SK-N-SH (cell line): ENCODE results near the gene SRSF7. TPM values are rescaled to one million over a fixed set of nuclear protein-coding genes. Genes with fewer than 3 reads are reported as not detected.

Experiments
- CTCF ChIA-PET: fragments of 300-600, 350-600 bp; formaldehyde crosslinking; extraction: SDS; loops from one replicate; lab custom pipeline; 2021; lab: Yijun Ruan, JAX
- POLR2A ChIA-PET: fragments of 350-600 bp; sonication (Branson Sonifier 250); formaldehyde crosslinking; extraction: SDS; loops from one replicate; lab custom pipeline; 2020; ENCODE audit warnings: antibody characterized with exemption, inconsistent platforms; lab: Yijun Ruan, JAX
- DNase-seq: peaks from one replicate; pipeline ENCODE4 v3.0.0; 2012
- H2AFZ ChIP-seq: fragments of 200-600 bp; sonication (generic); 2 replicates; pipeline ENCODE4 v1.8.1; 2016; ENCODE audit warnings: antibody characterized with exemption, mild to moderate bottlenecking, low read depth
- H3F3A ChIP-seq: fragments of 200-600 bp; sonication (generic); replicated peaks from 2 replicates; pipeline ENCODE3; 2016; ENCODE audit warnings: antibody characterized with exemption, mild to moderate bottlenecking; ENCODE audit not compliant: insufficient read depth
- H3K27ac ChIP-seq, 2 experiments: fragments of 200-500 bp in 1 of 2; fragments of 200-600 bp in 1 of 2; sonication (Bioruptor generic) in 1 of 2; sonication (generic), shearing (Covaris generic) in 1 of 2; 2 replicates each; pipeline versions ENCODE4 v1.5.1 to v1.6.1; 2014 to 2016; ENCODE audit warnings: low read depth in 2 of 2, inconsistent platforms in 1 of 2, low read length in 1 of 2, mild to moderate bottlenecking in 1 of 2, mixed read lengths in 1 of 2
- H3K27me3 ChIP-seq: fragments of 200-600 bp; sonication (generic), shearing (Covaris generic); 2 replicates; pipeline ENCODE4 v1.6.1; 2016; ENCODE audit warnings: mixed run types; ENCODE audit not compliant: insufficient read depth
- H3K36me3 ChIP-seq, 2 experiments: fragments of 200-500 bp in 1 of 2; fragments of 200-600 bp in 1 of 2; sonication (Bioruptor generic) in 1 of 2; sonication (generic) in 1 of 2; replicated peaks in 1 of 2; 2 replicates each; pipeline versions ENCODE3 to v1.5.1; 2014 to 2016; ENCODE audit warnings: low read length in 1 of 2, mild to moderate bottlenecking in 1 of 2; ENCODE audit not compliant: insufficient read depth in 2 of 2, control insufficient read depth in 1 of 2
- H3K4me1 ChIP-seq, 2 experiments: fragments of 200-500 bp in 1 of 2; fragments of 200-600 bp in 1 of 2; sonication (Bioruptor generic) in 1 of 2; sonication (generic), shearing (Covaris generic) in 1 of 2; 2 replicates each; pipeline versions ENCODE4 v1.5.1 to v1.6.1; 2014 to 2016; ENCODE audit warnings: low read depth in 1 of 2, low read length in 1 of 2, mixed run types in 1 of 2; ENCODE audit not compliant: insufficient read depth in 2 of 2, control insufficient read depth in 1 of 2
- H3K4me2 ChIP-seq: fragments of 200-600 bp; sonication (generic), shearing (Covaris generic); 2 replicates; pipeline ENCODE4 v1.6.1; 2017; ENCODE audit warnings: mixed run types
- H3K4me3 ChIP-seq, 2 experiments: fragments of 200-500 bp in 1 of 2; fragments of 200-600 bp in 1 of 2; sonication (Bioruptor generic) in 1 of 2; sonication (generic), shearing (Covaris generic) in 1 of 2; 2 replicates each; pipeline versions ENCODE4 v1.5.1 to v1.8.1; 2014 to 2016; ENCODE audit warnings: low read depth in 2 of 2, inconsistent platforms in 1 of 2, low read length in 1 of 2, mild to moderate bottlenecking in 1 of 2, mixed read lengths in 1 of 2, moderate library complexity in 1 of 2
- H3K79me2 ChIP-seq: fragments of 200-600 bp; sonication (generic); 2 replicates; pipeline ENCODE4 v1.8.1; 2017; ENCODE audit warnings: mild to moderate bottlenecking; ENCODE audit not compliant: insufficient read depth
- H3K9ac ChIP-seq: fragments of 200-600 bp; sonication (generic); 2 replicates; pipeline ENCODE4 v1.6.1; 2017; ENCODE audit warnings: mixed run types
- H3K9me2 ChIP-seq: fragments of 200-600 bp; sonication (generic); 2 replicates; pipeline ENCODE4 v1.6.1; 2017; ENCODE audit warnings: mixed run types
- H3K9me3 ChIP-seq: fragments of 200-600 bp; sonication (generic); 2 replicates; pipeline ENCODE4 v1.6.1; 2017; ENCODE audit warnings: mixed run types, mild to moderate bottlenecking, moderate library complexity
- H4K20me1 ChIP-seq: fragments of 200-600 bp; sonication (generic); 2 replicates; pipeline ENCODE4 v1.6.1; 2017; ENCODE audit warnings: mild to moderate bottlenecking, mixed run types; ENCODE audit not compliant: insufficient read depth
- CHD2 ChIP-seq: fragments of 150-350 bp; IDR thresholded peaks from 2 replicates; pipeline ENCODE4 v1.6.1; 2018; ENCODE audit warnings: low read length; ENCODE audit not compliant: partially characterized antibody
- ELF1 ChIP-seq: IDR thresholded peaks from 2 replicates; pipeline ENCODE4 v1.4.0; 2012
- EZH2phosphoT487 ChIP-seq: fragments of 200-600 bp; sonication (generic); IDR thresholded peaks from 2 replicates; pipeline ENCODE4 v1.6.1; 2017; ENCODE audit warnings: low read depth, mixed run types, mild to moderate bottlenecking, antibody characterized with exemption, moderate library complexity, borderline replicate concordance
- GATA2 ChIP-seq: sonication (generic); formaldehyde crosslinking; IDR thresholded peaks from 2 replicates; pipeline ENCODE4 v1.5.0; 2020; ENCODE audit warnings: mild to moderate bottlenecking, missing genetic modification reagents
- JUND ChIP-seq: IDR thresholded peaks from 2 replicates; pipeline ENCODE4 v1.4.0; 2012
- MAX ChIP-seq: IDR thresholded peaks from 2 replicates; pipeline ENCODE4 v1.4.0; 2012; ENCODE audit warnings: low read depth
- MXI1 ChIP-seq: IDR thresholded peaks from 2 replicates; pipeline ENCODE4 v1.6.1; 2012; ENCODE audit warnings: mild to moderate bottlenecking, low read depth, low read length, improper control_type of control experiment
- NFIC ChIP-seq: IDR thresholded peaks from 2 replicates; pipeline ENCODE4 v1.4.0; 2012; ENCODE audit warnings: borderline replicate concordance
- NRF1 ChIP-seq: IDR thresholded peaks from 2 replicates; pipeline ENCODE4 v1.6.1; 2012; ENCODE audit warnings: low read depth, mild to moderate bottlenecking, low read length
- POLR2AphosphoS5 ChIP-seq: IDR thresholded peaks from 2 replicates; pipeline ENCODE4 v1.6.1; 2012; ENCODE audit warnings: low read depth, low read length
- RAD21 ChIP-seq: IDR thresholded peaks from 2 replicates; pipeline ENCODE4 v1.6.1; 2012; ENCODE audit warnings: mild to moderate bottlenecking, low read length
- RFX5 ChIP-seq: IDR thresholded peaks from 2 replicates; pipeline ENCODE4 v1.6.1; 2012; ENCODE audit warnings: mild to moderate bottlenecking, improper control_type of control experiment, low read length
- RXRA ChIP-seq: IDR thresholded peaks from 2 replicates; pipeline ENCODE4 v1.4.0; 2012; ENCODE audit warnings: low read depth, mild to moderate bottlenecking, borderline replicate concordance
- SIN3A ChIP-seq: IDR thresholded peaks from 2 replicates; pipeline ENCODE4 v1.6.1; 2012; ENCODE audit warnings: low read depth, mild to moderate bottlenecking, low read length, moderate library complexity, borderline replicate concordance
- SMC3 ChIP-seq: IDR thresholded peaks from 2 replicates; pipeline ENCODE4 v1.6.1; 2012; ENCODE audit warnings: low read depth, low read length, improper control_type of control experiment
- TAF1 ChIP-seq: IDR thresholded peaks from 2 replicates; pipeline ENCODE4 v1.6.1; 2012; ENCODE audit warnings: low read depth, mild to moderate bottlenecking, low read length, moderate library complexity, borderline replicate concordance
- USF2 ChIP-seq: fragments of 150-350 bp; IDR thresholded peaks from 2 replicates; pipeline ENCODE4 v1.6.1; 2017; ENCODE audit warnings: antibody characterized with exemption, low read length, low read depth, borderline replicate concordance
- YY1 ChIP-seq: IDR thresholded peaks from 2 replicates; pipeline ENCODE4 v1.4.0; 2012; ENCODE audit warnings: low read depth, mild to moderate bottlenecking
- WGBS: methylation state at CpG from one replicate; pipeline ENCODE4 v1.1.6; 2017; ENCODE audit warnings: low lambda C conversion rate; 5-methylcytosine and 5-hydroxymethylcytosine counted together
- polyA plus RNA-seq, 3 experiments: library from polyadenylated mRNA; depleted of rRNA; stranded (reverse); fragments of >200 nt; gene quantifications; 2 replicates each; pipeline ENCODE4 v1.2.3, GENCODE V29; 2012
- TF ChIP-seq, protein P1 (sequence below): IDR thresholded peaks from 2 replicates; pipeline ENCODE4 v1.4.0; 2012; ENCODE audit warnings: low read depth, borderline replicate concordance
- TF ChIP-seq, protein P2 (sequence below): fragments of 150-350 bp; IDR thresholded peaks from 2 replicates; pipeline ENCODE4 v1.6.1; 2016; ENCODE audit warnings: mild to moderate bottlenecking, low read depth, low read length

The SRSF7 gene
- polyA plus RNA-seq, 1 of the 3 experiments (the other 2 are of a cell fraction) = 199 TPM

DNA sequence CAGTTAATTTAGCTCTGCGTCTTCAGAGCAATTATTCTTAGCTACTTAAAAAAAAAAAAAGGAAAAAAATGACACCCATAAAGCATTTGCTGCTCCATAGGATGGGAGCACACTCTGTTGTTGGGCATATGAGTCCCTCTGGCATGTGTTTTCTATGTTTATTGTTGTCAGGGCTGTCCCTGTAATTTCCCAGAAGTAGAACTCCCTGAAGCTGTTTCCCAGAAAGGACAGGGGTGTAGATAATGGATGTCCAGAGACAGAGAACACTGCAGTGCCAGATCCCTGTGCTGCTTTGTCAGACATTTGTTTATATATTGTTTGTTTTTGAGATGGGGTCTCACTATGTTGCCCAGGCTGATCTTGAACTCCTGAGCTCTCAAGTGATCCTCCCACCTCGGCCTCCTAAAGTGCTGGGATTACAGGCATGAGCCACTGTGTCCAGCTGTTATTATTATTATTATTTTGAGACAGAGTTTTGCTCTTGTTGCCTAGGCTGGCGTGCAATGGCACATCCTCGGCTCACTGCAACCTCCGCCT, 52.6 kb downstream of the SRSF7 start:
- H3K4me3 ChIP-seq = no peak overlapping the region
- no peaks in the 10 kb centered on the region for H4K20me1 ChIP-seq
- DNase-seq = no peak
- no peaks in the 10 kb centered on the region for H3K79me2 ChIP-seq
- 91% methylated on average over 5 of the region's 5 CpGs for WGBS
- ChIA-PET CTCF (interaction anchor here (0.6 to 1.4 kb wide), 4 partner anchors 10 to 117 kb away, joined by 3 read pairs; no protein-coding TSS in a partner anchor), POLR2A (no interaction called here)
- H3K9me3 ChIP-seq = no peaks in the 10 kb centered on the region
- no peak overlapping the region for H3K27ac ChIP-seq
- TF ChIP-seq, protein P1, sequence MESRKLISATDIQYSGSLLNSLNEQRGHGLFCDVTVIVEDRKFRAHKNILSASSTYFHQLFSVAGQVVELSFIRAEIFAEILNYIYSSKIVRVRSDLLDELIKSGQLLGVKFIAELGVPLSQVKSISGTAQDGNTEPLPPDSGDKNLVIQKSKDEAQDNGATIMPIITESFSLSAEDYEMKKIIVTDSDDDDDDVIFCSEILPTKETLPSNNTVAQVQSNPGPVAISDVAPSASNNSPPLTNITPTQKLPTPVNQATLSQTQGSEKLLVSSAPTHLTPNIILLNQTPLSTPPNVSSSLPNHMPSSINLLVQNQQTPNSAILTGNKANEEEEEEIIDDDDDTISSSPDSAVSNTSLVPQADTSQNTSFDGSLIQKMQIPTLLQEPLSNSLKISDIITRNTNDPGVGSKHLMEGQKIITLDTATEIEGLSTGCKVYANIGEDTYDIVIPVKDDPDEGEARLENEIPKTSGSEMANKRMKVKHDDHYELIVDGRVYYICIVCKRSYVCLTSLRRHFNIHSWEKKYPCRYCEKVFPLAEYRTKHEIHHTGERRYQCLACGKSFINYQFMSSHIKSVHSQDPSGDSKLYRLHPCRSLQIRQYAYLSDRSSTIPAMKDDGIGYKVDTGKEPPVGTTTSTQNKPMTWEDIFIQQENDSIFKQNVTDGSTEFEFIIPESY = no peak
- no peak for TF ChIP-seq MXI1
- no peak for TF ChIP-seq EZH2phosphoT487
- no peak for TF ChIP-seq RFX5
- TF ChIP-seq POLR2AphosphoS5 = no peak
- TF ChIP-seq NFIC = no peak
- TF ChIP-seq, protein P2, sequence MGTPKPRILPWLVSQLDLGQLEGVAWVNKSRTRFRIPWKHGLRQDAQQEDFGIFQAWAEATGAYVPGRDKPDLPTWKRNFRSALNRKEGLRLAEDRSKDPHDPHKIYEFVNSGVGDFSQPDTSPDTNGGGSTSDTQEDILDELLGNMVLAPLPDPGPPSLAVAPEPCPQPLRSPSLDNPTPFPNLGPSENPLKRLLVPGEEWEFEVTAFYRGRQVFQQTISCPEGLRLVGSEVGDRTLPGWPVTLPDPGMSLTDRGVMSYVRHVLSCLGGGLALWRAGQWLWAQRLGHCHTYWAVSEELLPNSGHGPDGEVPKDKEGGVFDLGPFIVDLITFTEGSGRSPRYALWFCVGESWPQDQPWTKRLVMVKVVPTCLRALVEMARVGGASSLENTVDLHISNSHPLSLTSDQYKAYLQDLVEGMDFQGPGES = no peak
- no peak for TF ChIP-seq SIN3A
- TF ChIP-seq MAX = no peak
- no peak for TF ChIP-seq GATA2 (CRISPR knock-in tag)
- TF ChIP-seq NRF1 = no peak
- TF ChIP-seq RAD21 = no peak
- no peak for TF ChIP-seq YY1
- TF ChIP-seq SMC3 = no peak
- no peak for TF ChIP-seq ELF1
- TF ChIP-seq USF2 = no peak
- TF ChIP-seq CHD2 = no peak
- TF ChIP-seq TAF1 = no peak
- TF ChIP-seq RXRA = no peak
- no peak for TF ChIP-seq JUND
- H2AFZ ChIP-seq = no peak overlapping the region
- no peaks in the 10 kb centered on the region for H3K9me2 ChIP-seq
- H3F3A ChIP-seq = peaks cover 13% of the 10 kb centered on the region
- H3K36me3 ChIP-seq = no peaks in the 10 kb centered on the region
- no peak overlapping the region for H3K9ac ChIP-seq
- no peaks in the 10 kb centered on the region for H3K27me3 ChIP-seq
- H3K4me1 ChIP-seq = peaks cover 0 to 5% of the 10 kb centered on the region in 2 experiments; a peak in 2 of 4 replicates
- H3K4me2 ChIP-seq = no peak overlapping the region
